Kidney (tissue), 14 donors: ENCODE data around the gene RGS10. TPM values are rescaled to one million over a fixed set of nuclear protein-coding genes. Genes with fewer than 3 reads are reported as not detected.

Source experiments
- DNase-seq, 5 donors: peaks; one replicate each; pipeline ENCODE4 v3.0.0-alpha.2; 2013 to 2020
- FAIRE-seq: peaks from 2 replicates; lab custom pipeline; 2012; peaks lifted over from hg19 to GRCh38; lab: Jason Lieb, UNC
- H3K27ac ChIP-seq, 2 donors: one replicate each; pipeline ENCODE4 v1.7.0; 2013; ENCODE audit warnings: low read depth in 2 of 2, low read length in 2 of 2, inconsistent platforms in 1 of 2
- H3K27me3 ChIP-seq: one replicate; pipeline ENCODE4 v1.7.1; 2013; ENCODE audit warnings: low read length, inconsistent platforms; ENCODE audit not compliant: control insufficient read depth, insufficient read depth
- H3K36me3 ChIP-seq, 3 donors: one replicate each; pipeline versions ENCODE4 v1.7.0 to v1.7.1; 2013; ENCODE audit warnings: low read length in 3 of 3, control low read depth in 1 of 3, inconsistent platforms in 1 of 3; ENCODE audit not compliant: insufficient read depth in 3 of 3, control insufficient read depth in 2 of 3
- H3K4me1 ChIP-seq, 3 donors: one replicate each; pipeline versions ENCODE4 v1.7.0 to v1.7.1; 2013; ENCODE audit warnings: low read length in 3 of 3, inconsistent platforms in 1 of 3, low read depth in 1 of 3; ENCODE audit not compliant: control insufficient read depth in 2 of 3, insufficient read depth in 2 of 3
- H3K4me3 ChIP-seq, 3 donors: one replicate each; pipeline versions ENCODE4 v1.7.0 to v1.8.1; 2013; ENCODE audit warnings: low read length in 3 of 3, control low read depth in 1 of 3, inconsistent platforms in 1 of 3
- H3K9ac ChIP-seq, 3 donors: one replicate each; pipeline versions ENCODE4 v1.7.0 to v1.7.1; 2013; ENCODE audit warnings: low read length in 3 of 3, control low read depth in 1 of 3, inconsistent platforms in 1 of 3
- H3K9me3 ChIP-seq, 3 donors: one replicate each; pipeline versions ENCODE4 v1.7.0 to v1.7.1; 2013; ENCODE audit warnings: low read length in 3 of 3, control low read depth in 1 of 3, inconsistent platforms in 1 of 3; ENCODE audit not compliant: control insufficient read depth in 2 of 3, insufficient read depth in 1 of 3
- CTCF ChIP-seq: IDR thresholded peaks from 3 replicates; pipeline ENCODE4 v1.5.1; 2012; ENCODE audit warnings: mild to moderate bottlenecking, moderate library complexity, borderline replicate concordance; ENCODE audit not compliant: insufficient read depth; ENCODE audit errors: extremely low read depth
- intact Hi-C: fragments of 100-400 bp; cut with DNase I; formaldehyde crosslinking; loops from one replicate; pipeline ENCODE4 v1.11.1; 2022
- polyA plus RNA-seq: library from polyadenylated mRNA; stranded (reverse); fragments of 350-450 nt; fragmentation: Illumina TruSeq; extraction: RNeasy Lipid Tissue Mini Kit (QIAGEN cat#74804); gene quantifications from one replicate; pipeline ENCODE4 v1.2.3, GENCODE V29; 2014; ENCODE audit warnings: low read depth, low replicate concordance; ENCODE audit not compliant: insufficient read depth
- total RNA-seq: library from RNA; stranded (reverse); fragmentation: NEBNext Ultra II Directional; extraction: Animal tissue kit (Norgen Biotek cat#: 25700); gene quantifications from one replicate; pipeline ENCODE4 v1.2.1, GENCODE V29; 2021
- donor health status: control.
- donor health status: control.
- donor health status: control.
- donor health status: control.
- donor health status: control.
- donor health status: DM: yes; HTN: yes; CAD: no.
- donor health status: Normal renal cell carcinoma (clear cell type).

Gene RGS10
- total and polyA plus RNA-seq, 2 donors from 2014 or later = 19.9 to 25.4 TPM

- H3K27ac ChIP-seq = no peak overlapping the region
- H3K4me3 ChIP-seq = no peak overlapping the region
- FAIRE-seq (no peak), DNase-seq (no peak)
- H3K27me3 ChIP-seq = no peaks in the 10 kb centered on the region
- no peak overlapping the region for H3K9ac ChIP-seq
- H3K4me1 ChIP-seq = peaks cover 0 to 3% (median 3%) of the 10 kb centered on the region in 3 donors
- TF ChIP-seq CTCF = no peak
- intact Hi-C loops = no loop called here
- no peaks in the 10 kb centered on the region for H3K9me3 ChIP-seq
- H3K36me3 ChIP-seq = no peaks in the 10 kb centered on the region
These were observed 2.5 kb downstream of the RGS10 start for GRCh38 chr10:119540038-119540437.

DNA sequence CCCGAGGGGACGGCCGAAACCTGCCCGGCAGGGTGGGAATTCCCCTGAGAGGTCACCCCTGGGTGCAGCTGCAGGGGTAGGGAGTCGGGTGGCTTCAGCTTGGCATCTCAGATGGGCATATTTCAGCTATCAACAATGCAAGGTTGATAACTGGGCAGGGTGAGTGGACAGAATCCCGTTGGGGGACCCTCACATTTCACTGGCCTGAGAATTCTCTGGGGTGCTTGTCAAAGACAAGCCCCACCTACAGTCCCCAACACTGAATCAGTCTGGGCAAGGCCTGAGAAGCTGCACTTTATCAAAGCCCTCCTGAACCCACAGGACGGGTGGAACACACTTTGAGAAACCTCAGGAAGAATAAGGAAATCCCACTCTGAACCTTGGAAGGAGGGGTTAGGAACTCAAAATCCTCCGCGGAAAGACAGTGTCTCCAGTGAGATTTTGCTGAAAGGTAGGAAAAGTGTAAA lies 3.1 kb downstream of the RGS10 start:
- Histone ChIP-seq H3K27ac (no peak overlapping the region), H3K36me3 (no peaks in the 10 kb centered on the region), H3K27me3 (no peaks in the 10 kb centered on the region), H3K4me3 (no peak overlapping the region), H3K4me1 (peaks cover 0 to 3% (median 3%) of the 10 kb centered on the region in 3 donors), H3K9me3 (no peaks in the 10 kb centered on the region), H3K9ac (no peak overlapping the region)
- DNase-seq (no peak), FAIRE-seq (no peak)
- no peak for TF ChIP-seq CTCF
- intact Hi-C loops = no loop called here

GRCh38 chr10:119538632-119539358 lies 3.7 kb downstream of the RGS10 start:
- Histone ChIP-seq H3K4me1 (peaks cover 0 to 3% (median 3%) of the 10 kb centered on the region in 3 donors), H3K27me3 (no peaks in the 10 kb centered on the region), H3K27ac (no peak overlapping the region), H3K9ac (no peak overlapping the region), H3K36me3 (no peaks in the 10 kb centered on the region), H3K9me3 (no peaks in the 10 kb centered on the region), H3K4me3 (no peak overlapping the region)
- no peak for TF ChIP-seq CTCF
- DNase-seq (no peak), FAIRE-seq (no peak)
- intact Hi-C loops = no loop called here
